Kidney (tissue), 14 donors: ENCODE measurements around the gene WNT5A. TPM values are rescaled to one million over a fixed set of nuclear protein-coding genes. Genes with fewer than 3 reads are reported as not detected.

ENCODE experiments used
- DNase-seq, 5 donors: peaks; one replicate each; pipeline ENCODE4 v3.0.0-alpha.2; 2013 to 2020
- FAIRE-seq: peaks from 2 replicates; lab custom pipeline; 2012; peaks lifted over from hg19 to GRCh38; lab: Jason Lieb, UNC
- H3K27ac ChIP-seq, 2 donors: one replicate each; pipeline ENCODE4 v1.7.0; 2013; ENCODE audit warnings: low read depth in 2 of 2, low read length in 2 of 2, inconsistent platforms in 1 of 2
- H3K27me3 ChIP-seq: one replicate; pipeline ENCODE4 v1.7.1; 2013; ENCODE audit warnings: low read length, inconsistent platforms; ENCODE audit not compliant: control insufficient read depth, insufficient read depth
- H3K36me3 ChIP-seq, 3 donors: one replicate each; pipeline versions ENCODE4 v1.7.0 to v1.7.1; 2013; ENCODE audit warnings: low read length in 3 of 3, control low read depth in 1 of 3, inconsistent platforms in 1 of 3; ENCODE audit not compliant: insufficient read depth in 3 of 3, control insufficient read depth in 2 of 3
- H3K4me1 ChIP-seq, 3 donors: one replicate each; pipeline versions ENCODE4 v1.7.0 to v1.7.1; 2013; ENCODE audit warnings: low read length in 3 of 3, inconsistent platforms in 1 of 3, low read depth in 1 of 3; ENCODE audit not compliant: control insufficient read depth in 2 of 3, insufficient read depth in 2 of 3
- H3K4me3 ChIP-seq, 3 donors: one replicate each; pipeline versions ENCODE4 v1.7.0 to v1.8.1; 2013; ENCODE audit warnings: low read length in 3 of 3, control low read depth in 1 of 3, inconsistent platforms in 1 of 3
- H3K9ac ChIP-seq, 3 donors: one replicate each; pipeline versions ENCODE4 v1.7.0 to v1.7.1; 2013; ENCODE audit warnings: low read length in 3 of 3, control low read depth in 1 of 3, inconsistent platforms in 1 of 3
- H3K9me3 ChIP-seq, 3 donors: one replicate each; pipeline versions ENCODE4 v1.7.0 to v1.7.1; 2013; ENCODE audit warnings: low read length in 3 of 3, control low read depth in 1 of 3, inconsistent platforms in 1 of 3; ENCODE audit not compliant: control insufficient read depth in 2 of 3, insufficient read depth in 1 of 3
- intact Hi-C: fragments of 100-400 bp; cut with DNase I; formaldehyde crosslinking; loops from one replicate; pipeline ENCODE4 v1.11.1; 2022
- polyA plus RNA-seq: library from polyadenylated mRNA; stranded (reverse); fragments of 350-450 nt; fragmentation: Illumina TruSeq; extraction: RNeasy Lipid Tissue Mini Kit (QIAGEN cat#74804); gene quantifications from one replicate; pipeline ENCODE4 v1.2.3, GENCODE V29; 2014; ENCODE audit warnings: low read depth, low replicate concordance; ENCODE audit not compliant: insufficient read depth
- total RNA-seq: library from RNA; stranded (reverse); fragmentation: NEBNext Ultra II Directional; extraction: Animal tissue kit (Norgen Biotek cat#: 25700); gene quantifications from one replicate; pipeline ENCODE4 v1.2.1, GENCODE V29; 2021
- TF ChIP-seq, protein P1 (sequence below): IDR thresholded peaks from 3 replicates; pipeline ENCODE4 v1.5.1; 2012; ENCODE audit warnings: mild to moderate bottlenecking, moderate library complexity, borderline replicate concordance; ENCODE audit not compliant: insufficient read depth; ENCODE audit errors: extremely low read depth
- donor health status: control.
- donor health status: control.
- donor health status: control.
- donor health status: control.
- donor health status: control.
- donor health status: DM: yes; HTN: yes; CAD: no.
- donor health status: Normal renal cell carcinoma (clear cell type).

The WNT5A gene
- total and polyA plus RNA-seq, 2 donors from 2014 or later: 0.67 to 9.9 TPM

DNA sequence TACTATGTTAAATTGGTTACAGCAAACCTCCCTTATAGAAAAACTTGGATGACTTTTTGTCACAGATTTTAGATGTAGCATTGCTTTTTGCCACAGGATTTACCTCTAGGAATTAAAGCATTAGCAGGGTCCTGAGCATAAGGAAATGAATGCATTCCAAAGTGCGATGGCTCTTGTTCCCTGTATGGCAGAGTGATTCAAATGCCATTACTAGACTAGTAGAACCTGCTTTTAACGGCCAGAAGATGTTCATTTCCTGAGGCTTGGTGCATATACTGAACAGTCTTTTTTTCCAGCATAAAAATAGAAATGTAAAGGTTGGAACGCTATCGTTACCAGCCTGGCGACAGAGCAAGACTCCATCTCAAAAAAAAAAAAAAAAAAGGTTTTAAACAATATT lies 59.4 kb downstream of the WNT5A start:
- no peak overlapping the region for H3K27ac ChIP-seq
- no peak overlapping the region for H3K9ac ChIP-seq
- intact Hi-C loops: no loop called here
- no peak for FAIRE-seq
- H3K36me3 ChIP-seq: no peaks in the 10 kb centered on the region
- peak in 2 of 5 donors; percentile 45 to 62 for DNase-seq
- no peaks in the 10 kb centered on the region for H3K4me1 ChIP-seq
- no peaks in the 10 kb centered on the region for H3K27me3 ChIP-seq
- TF ChIP-seq, protein P1, sequence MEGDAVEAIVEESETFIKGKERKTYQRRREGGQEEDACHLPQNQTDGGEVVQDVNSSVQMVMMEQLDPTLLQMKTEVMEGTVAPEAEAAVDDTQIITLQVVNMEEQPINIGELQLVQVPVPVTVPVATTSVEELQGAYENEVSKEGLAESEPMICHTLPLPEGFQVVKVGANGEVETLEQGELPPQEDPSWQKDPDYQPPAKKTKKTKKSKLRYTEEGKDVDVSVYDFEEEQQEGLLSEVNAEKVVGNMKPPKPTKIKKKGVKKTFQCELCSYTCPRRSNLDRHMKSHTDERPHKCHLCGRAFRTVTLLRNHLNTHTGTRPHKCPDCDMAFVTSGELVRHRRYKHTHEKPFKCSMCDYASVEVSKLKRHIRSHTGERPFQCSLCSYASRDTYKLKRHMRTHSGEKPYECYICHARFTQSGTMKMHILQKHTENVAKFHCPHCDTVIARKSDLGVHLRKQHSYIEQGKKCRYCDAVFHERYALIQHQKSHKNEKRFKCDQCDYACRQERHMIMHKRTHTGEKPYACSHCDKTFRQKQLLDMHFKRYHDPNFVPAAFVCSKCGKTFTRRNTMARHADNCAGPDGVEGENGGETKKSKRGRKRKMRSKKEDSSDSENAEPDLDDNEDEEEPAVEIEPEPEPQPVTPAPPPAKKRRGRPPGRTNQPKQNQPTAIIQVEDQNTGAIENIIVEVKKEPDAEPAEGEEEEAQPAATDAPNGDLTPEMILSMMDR: no peak
- no peak overlapping the region for H3K4me3 ChIP-seq
- no peaks in the 10 kb centered on the region for H3K9me3 ChIP-seq

DNA sequence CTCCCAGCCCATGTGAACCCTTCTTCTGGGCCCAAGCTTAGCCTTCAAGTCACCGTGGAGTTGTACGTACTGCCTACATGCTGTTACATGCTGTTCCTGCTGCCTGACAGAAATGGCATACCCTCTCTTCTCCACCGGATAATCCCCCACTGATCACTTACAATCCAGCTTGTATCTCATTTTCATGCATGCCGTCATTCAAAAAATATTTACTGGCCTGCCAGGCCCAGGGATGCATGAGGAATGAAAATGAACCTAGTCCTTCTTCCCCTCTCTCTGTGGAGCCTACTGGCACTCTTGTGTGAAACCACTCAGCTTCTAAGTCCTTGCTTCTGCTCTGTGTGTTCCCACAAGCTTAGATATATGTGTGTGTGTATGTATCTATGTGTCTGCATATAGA lies 60.6 kb downstream of the WNT5A start:
- no peak overlapping the region for H3K9ac ChIP-seq
- no peaks in the 10 kb centered on the region for H3K4me1 ChIP-seq
- H3K4me3 ChIP-seq: no peak overlapping the region
- H3K36me3 ChIP-seq: no peaks in the 10 kb centered on the region
- no peak for DNase-seq
- intact Hi-C loops: no loop called here
- FAIRE-seq: no peak
- H3K27ac ChIP-seq: no peak overlapping the region
- H3K9me3 ChIP-seq: no peaks in the 10 kb centered on the region
- no peaks in the 10 kb centered on the region for H3K27me3 ChIP-seq
- TF ChIP-seq, protein P1: no peak

DNA sequence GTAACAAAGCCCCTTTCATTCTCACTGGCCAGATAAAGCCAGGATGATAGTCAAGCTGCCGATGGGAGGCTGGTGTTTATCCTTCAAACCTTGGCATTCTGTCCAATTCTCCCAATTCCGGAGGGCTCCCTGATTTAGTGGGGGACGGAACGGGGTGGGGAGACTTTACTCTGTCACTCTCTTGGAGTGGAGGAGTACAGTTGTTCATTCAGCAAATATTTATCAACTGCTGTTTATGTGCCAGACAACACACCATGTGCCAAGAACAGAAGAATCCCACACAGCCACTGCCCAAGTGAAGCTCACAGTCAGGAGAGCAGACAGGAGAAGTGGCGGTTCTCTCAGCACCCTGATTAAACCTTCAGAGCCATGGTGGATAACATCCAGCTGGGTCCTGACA lies 63.3 kb downstream of the WNT5A start:
- intact Hi-C loops: no loop called here
- TF ChIP-seq, protein P1: no peak
- Histone ChIP-seq H3K9ac (no peak overlapping the region), H3K27me3 (no peaks in the 10 kb centered on the region), H3K27ac (no peak overlapping the region), H3K9me3 (no peaks in the 10 kb centered on the region), H3K4me1 (no peaks in the 10 kb centered on the region), H3K36me3 (no peaks in the 10 kb centered on the region), H3K4me3 (no peak overlapping the region)
- DNase-seq (no peak), FAIRE-seq (no peak)

DNA sequence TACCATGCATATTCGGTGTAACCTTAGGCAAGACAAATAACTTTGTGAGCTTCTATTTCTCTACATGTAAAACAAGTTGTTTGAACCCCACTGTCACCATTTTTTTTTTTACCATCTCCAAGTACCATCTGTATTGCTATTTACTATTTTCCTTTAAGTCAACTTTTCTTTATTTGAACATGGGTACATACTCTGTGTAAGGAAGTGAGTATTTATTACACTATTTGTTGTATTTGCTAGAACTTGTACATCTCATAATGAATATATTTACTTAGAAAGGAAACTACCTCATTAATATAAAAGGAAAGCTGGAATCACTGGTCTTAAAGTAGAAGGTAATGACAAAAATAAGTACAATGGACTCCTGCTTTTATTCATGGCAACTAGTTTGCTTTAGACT lies 69.9 kb downstream of the WNT5A start:
- intact Hi-C loops: no loop called here
- no peak for FAIRE-seq
- H3K4me1 ChIP-seq: no peaks in the 10 kb centered on the region
- TF ChIP-seq, protein P1: no peak
- no peaks in the 10 kb centered on the region for H3K36me3 ChIP-seq
- DNase-seq: no peak
- no peak overlapping the region for H3K9ac ChIP-seq
- no peaks in the 10 kb centered on the region for H3K27me3 ChIP-seq
- no peak overlapping the region for H3K4me3 ChIP-seq
- no peak overlapping the region for H3K27ac ChIP-seq
- H3K9me3 ChIP-seq: no peaks in the 10 kb centered on the region
